Sigmoid colon (tissue), 7 donors: ENCODE data around the gene EGFL6. TPM values are rescaled to one million over a fixed set of nuclear protein-coding genes. Genes with fewer than 3 reads are reported as not detected.
"Not testable (repeated sequence)": the region's sequence is repeated elsewhere in the genome, so short reads cannot be mapped to it uniquely, and the experiment has no call there.

Source experiments
- DNase-seq: peaks from one replicate; pipeline ENCODE4 v3.0.0-alpha.2; 2019
- H3K27ac ChIP-seq, 4 donors: fragments of 200-600 bp; sonication (generic); one replicate each; pipeline ENCODE4 v1.5.1; 2016 to 2019; ENCODE audit warnings: mild to moderate bottlenecking in 1 of 4
- H3K27me3 ChIP-seq, 3 donors: fragments of 200-600 bp; sonication (generic); one replicate each; pipeline ENCODE4 v1.5.1; 2019; ENCODE audit warnings: mild to moderate bottlenecking in 1 of 3
- H3K36me3 ChIP-seq, 4 donors: fragments of 200-600 bp; sonication (generic); one replicate each; pipeline ENCODE4 v1.5.1; 2016 to 2019
- H3K4me1 ChIP-seq, 4 donors: fragments of 200-600 bp; sonication (generic); one replicate each; pipeline ENCODE4 v1.5.1; 2017 to 2019
- H3K4me3 ChIP-seq, 4 donors: fragments of 200-600 bp; sonication (generic); one replicate each; pipeline ENCODE4 v1.5.1; 2017 to 2019; ENCODE audit warnings: mild to moderate bottlenecking in 2 of 4, moderate library complexity in 1 of 4
- H3K9me3 ChIP-seq, 4 donors: fragments of 200-600 bp in 3 of 4; sonication (generic) in 3 of 4; one replicate each; pipeline versions ENCODE4 v1.5.1 to v1.6.1; 2013 to 2019
- EP300 ChIP-seq, 4 donors: sonication (generic); formaldehyde crosslinking; IDR thresholded peaks; one replicate each; pipeline ENCODE4 v1.6.1; 2017; ENCODE audit warnings: antibody characterized with exemption in 4 of 4
- POLR2A ChIP-seq, 2 donors: fragments of 450-650 bp; IDR thresholded peaks; one replicate each; pipeline ENCODE4 v1.6.1; 2016; ENCODE audit warnings: antibody characterized with exemption in 2 of 2, mild to moderate bottlenecking in 2 of 2, moderate library complexity in 2 of 2
- POLR2AphosphoS5 ChIP-seq, 4 donors: sonication (generic); formaldehyde crosslinking; IDR thresholded peaks; one replicate each; pipeline ENCODE4 v1.6.1; 2017; ENCODE audit warnings: antibody characterized with exemption in 4 of 4
- WGBS, 2 donors: extraction: QIAGEN DNeasy Blood & Tissue Kit; methylation state at CpG; one replicate each; pipeline ENCODE4 v1.1.7; 2013; 5-methylcytosine and 5-hydroxymethylcytosine counted together
- intact Hi-C: fragments of 100-400 bp; cut with DNase I; formaldehyde crosslinking; loops from one replicate; pipeline ENCODE4 v1.15.1; 2023
- polyA plus RNA-seq, 3 donors: library from polyadenylated mRNA; stranded (reverse); fragments of 200-250 nt; gene quantifications; one replicate each; pipeline ENCODE4 v1.2.3, GENCODE V29; 2013
- total RNA-seq, 4 donors: library from RNA; depleted of rRNA; stranded (reverse); fragments of >200 nt; gene quantifications; one replicate each; pipeline ENCODE4 v1.1.0, GENCODE V29; 2016
- TF ChIP-seq, protein P1 (sequence below), 4 experiments: fragments of 450-650 bp in 3 of 4; fragments of 200-600 bp in 1 of 4; IDR thresholded peaks; one replicate each; pipeline ENCODE4 v1.5.1; 2016 to 2019; ENCODE audit warnings: antibody characterized with exemption in 4 of 4, mild to moderate bottlenecking in 3 of 4, moderate library complexity in 2 of 4
- donor health status: healthy with polysubstance abuse.
- donor health status: Bipolar disorder and iron deficiency.
- donor health status: healthy.

Gene EGFL6
- total and polyA plus RNA-seq, 7 donors: 0.32 to 0.60 TPM; not detected in 5

DNA sequence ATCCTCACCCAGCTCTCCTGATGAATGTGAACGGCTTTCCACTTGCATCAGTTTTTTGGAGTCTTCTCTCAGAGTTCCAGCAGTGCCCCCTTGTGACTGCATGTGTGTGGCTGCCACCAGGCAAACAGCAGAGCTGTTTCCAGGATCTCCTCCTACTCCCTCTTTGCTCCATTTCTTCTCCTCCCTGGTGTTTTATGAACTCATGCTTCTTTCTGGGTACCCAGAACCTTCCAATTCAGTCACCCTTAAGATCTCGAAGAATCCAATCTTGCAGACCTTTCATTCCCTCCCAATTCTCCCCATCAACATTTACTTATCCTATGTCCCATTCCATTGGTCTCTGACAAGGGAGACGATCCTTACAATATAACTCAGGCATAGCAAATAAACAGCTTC, 76.8 kb downstream of the EGFL6 start:
- Histone ChIP-seq H3K27me3 (no peaks in the 10 kb centered on the region), H3K27ac (no peak overlapping the region), H3K4me3 (no peak overlapping the region), H3K36me3 (no peaks in the 10 kb centered on the region), H3K9me3 (no peaks in the 10 kb centered on the region), H3K4me1 (peaks cover 0 to 10% (median 2%) of the 10 kb centered on the region in 4 donors)
- intact Hi-C loops: no loop called here
- DNase-seq: peak; percentile 73
- WGBS, 2 donors: 40 to 43% methylated on average over 3 of the region's 3 CpGs
- TF ChIP-seq POLR2AphosphoS5 (IDR thresholded peaks at IDR 0.05) (no peak), EP300 (IDR thresholded peaks at IDR 0.05) (no peak), POLR2A (IDR thresholded peaks at IDR 0.05) (no peak)
- TF ChIP-seq, protein P1, sequence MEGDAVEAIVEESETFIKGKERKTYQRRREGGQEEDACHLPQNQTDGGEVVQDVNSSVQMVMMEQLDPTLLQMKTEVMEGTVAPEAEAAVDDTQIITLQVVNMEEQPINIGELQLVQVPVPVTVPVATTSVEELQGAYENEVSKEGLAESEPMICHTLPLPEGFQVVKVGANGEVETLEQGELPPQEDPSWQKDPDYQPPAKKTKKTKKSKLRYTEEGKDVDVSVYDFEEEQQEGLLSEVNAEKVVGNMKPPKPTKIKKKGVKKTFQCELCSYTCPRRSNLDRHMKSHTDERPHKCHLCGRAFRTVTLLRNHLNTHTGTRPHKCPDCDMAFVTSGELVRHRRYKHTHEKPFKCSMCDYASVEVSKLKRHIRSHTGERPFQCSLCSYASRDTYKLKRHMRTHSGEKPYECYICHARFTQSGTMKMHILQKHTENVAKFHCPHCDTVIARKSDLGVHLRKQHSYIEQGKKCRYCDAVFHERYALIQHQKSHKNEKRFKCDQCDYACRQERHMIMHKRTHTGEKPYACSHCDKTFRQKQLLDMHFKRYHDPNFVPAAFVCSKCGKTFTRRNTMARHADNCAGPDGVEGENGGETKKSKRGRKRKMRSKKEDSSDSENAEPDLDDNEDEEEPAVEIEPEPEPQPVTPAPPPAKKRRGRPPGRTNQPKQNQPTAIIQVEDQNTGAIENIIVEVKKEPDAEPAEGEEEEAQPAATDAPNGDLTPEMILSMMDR (IDR thresholded peaks at IDR 0.05): peak; percentile 17 to 52 (median 36)

DNA sequence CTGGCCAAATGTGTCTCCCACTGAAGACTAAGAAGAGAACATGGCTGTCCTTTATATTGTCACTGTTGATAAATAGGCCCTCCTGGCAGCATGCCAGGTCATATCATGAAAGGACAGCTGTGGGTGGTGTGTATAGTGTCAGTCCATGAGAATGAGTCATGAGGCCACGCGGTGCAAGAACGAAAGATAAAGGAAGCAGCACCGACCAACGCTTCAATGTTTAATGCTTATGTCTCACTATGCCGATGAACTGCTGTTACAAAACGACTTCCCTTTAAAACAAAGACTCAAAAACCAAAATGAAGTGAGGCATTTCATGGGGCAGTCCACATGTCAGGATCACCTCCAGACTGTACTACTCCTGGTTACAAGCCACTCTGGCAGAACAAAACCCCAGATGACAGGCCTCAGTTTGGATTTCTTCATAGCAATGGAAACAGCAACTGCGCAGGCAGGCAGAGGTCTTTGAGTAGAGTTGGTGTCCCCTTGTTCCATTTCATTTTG, 78.4 kb downstream of the EGFL6 start:
- intact Hi-C loops: no loop called here
- WGBS, 2 donors: 20 to 24% methylated on average over 8 of the region's 8 CpGs
- DNase-seq: peak; percentile 73

DNA sequence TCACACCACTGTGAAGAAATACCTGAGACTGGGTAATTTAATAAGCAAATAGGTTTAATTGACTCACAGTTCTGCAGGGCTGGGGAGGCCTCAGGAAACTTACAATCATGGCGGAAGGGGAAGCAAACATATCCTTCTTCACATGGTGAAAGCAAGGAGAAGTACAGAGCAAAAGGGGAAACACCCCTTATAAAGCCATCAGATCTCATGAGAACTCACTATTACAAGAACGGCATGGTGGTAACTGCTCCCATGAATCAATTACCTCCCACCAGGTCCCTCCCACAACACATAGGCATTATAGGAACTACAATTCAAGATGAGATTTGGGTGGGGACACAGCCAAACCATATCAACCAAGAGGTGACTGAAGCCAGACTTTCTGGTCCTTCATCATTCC, 78.9 kb downstream of the EGFL6 start:
- intact Hi-C loops, H3K9me3 ChIP-seq, DNase-seq, H3K36me3 ChIP-seq, H3K4me3 ChIP-seq, H3K27me3 ChIP-seq: not testable (repeated sequence)
- 96 to 97% methylated on average over 2 of the region's 2 CpGs for WGBS, 2 donors
- Histone ChIP-seq H3K4me1 (peaks cover 0 to 20% (median 2%) of the 10 kb centered on the region in 4 donors), H3K27ac (peak overlapping the region in 1 of 4 donors; percentile 52)

More for the DNA sequence above, 78.4 kb downstream of the EGFL6 start:
- no peak overlapping the region for H3K4me3 ChIP-seq
- H3K4me1 ChIP-seq: peaks cover 0 to 17% (median 2%) of the 10 kb centered on the region in 4 donors
- no peaks in the 10 kb centered on the region for H3K27me3 ChIP-seq
- H3K36me3 ChIP-seq: no peaks in the 10 kb centered on the region
- H3K9me3 ChIP-seq: no peaks in the 10 kb centered on the region
- peak overlapping the region in 2 of 4 donors; percentile 52 to 62 for H3K27ac ChIP-seq
- TF ChIP-seq, protein P1 (IDR thresholded peaks at IDR 0.05): no peak
- TF ChIP-seq POLR2A (IDR thresholded peaks at IDR 0.05) (no peak), POLR2AphosphoS5 (IDR thresholded peaks at IDR 0.05) (peak in 3 of 4 donors; percentile 13 to 61 (median 27)), EP300 (IDR thresholded peaks at IDR 0.05) (no peak)

DNA sequence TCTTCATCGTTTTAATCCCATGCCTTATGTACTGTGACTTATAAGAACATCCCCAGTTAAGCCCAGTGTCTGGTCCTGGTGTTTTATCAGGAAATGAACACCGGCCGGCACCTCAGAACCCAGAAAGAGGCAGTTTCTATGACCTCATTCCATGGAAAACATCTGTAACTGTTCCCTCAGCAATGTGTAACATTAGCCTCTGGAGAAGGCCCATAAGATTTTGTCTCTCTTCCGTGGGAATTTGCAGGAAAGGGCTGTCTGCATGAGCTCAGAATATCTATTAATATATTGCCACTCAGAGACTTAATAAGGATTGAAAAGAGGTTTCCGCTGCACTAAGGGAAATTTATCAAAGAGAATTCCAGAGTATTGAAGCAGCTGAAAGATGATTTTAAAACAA, 80.4 kb downstream of the EGFL6 start:
- Histone ChIP-seq H3K4me1 (peaks cover 0 to 28% (median 5%) of the 10 kb centered on the region in 4 donors), H3K27me3 (no peaks in the 10 kb centered on the region), H3K4me3 (no peak overlapping the region), H3K9me3 (no peaks in the 10 kb centered on the region), H3K27ac (peak overlapping the region in 1 of 4 donors; percentile 14), H3K36me3 (no peaks in the 10 kb centered on the region)
- DNase-seq: no peak
- TF ChIP-seq POLR2AphosphoS5 (IDR thresholded peaks at IDR 0.05) (no peak), POLR2A (IDR thresholded peaks at IDR 0.05) (no peak), EP300 (IDR thresholded peaks at IDR 0.05) (no peak)
- TF ChIP-seq, protein P1 (IDR thresholded peaks at IDR 0.05): no peak
- intact Hi-C loops: loop anchor here (10.0 kb wide), 3 partner anchors 675 to 855 kb away; partner anchors contain the start of genes PRPS2 and TMSB4X
- 84 to 88% methylated on average over 5 of the region's 5 CpGs for WGBS, 2 donors

DNA sequence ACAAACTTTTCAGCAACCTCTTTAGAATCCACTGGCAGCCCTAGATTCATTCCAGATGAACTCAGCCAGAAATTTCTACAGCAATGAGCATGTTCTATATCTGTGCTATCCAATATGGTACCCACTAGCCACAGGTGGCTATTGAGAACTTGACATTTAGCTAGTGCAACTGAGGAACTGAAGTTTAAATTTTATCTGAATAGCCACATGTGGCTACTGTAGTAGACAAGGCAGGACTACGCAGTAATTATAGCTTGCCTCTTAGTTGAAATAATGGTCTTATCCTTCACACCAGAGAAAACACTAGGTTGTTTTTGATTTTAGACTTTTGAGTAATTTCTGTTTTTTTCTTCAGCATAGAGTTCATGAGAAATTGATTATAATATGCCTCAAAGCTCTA, 80.9 kb downstream of the EGFL6 start:
- intact Hi-C loops: loop anchor here (10.0 kb wide), 3 partner anchors 676 to 856 kb away; partner anchors contain the start of genes PRPS2 and TMSB4X
- H3K27ac ChIP-seq: no peak overlapping the region
- DNase-seq: no peak
- TF ChIP-seq, protein P1 (IDR thresholded peaks at IDR 0.05): no peak
- no peak for TF ChIP-seq POLR2A (IDR thresholded peaks at IDR 0.05)
- TF ChIP-seq POLR2AphosphoS5 (IDR thresholded peaks at IDR 0.05): no peak
- no peak for TF ChIP-seq EP300 (IDR thresholded peaks at IDR 0.05)
- H3K36me3 ChIP-seq: no peaks in the 10 kb centered on the region
- H3K27me3 ChIP-seq: no peaks in the 10 kb centered on the region
- no peaks in the 10 kb centered on the region for H3K9me3 ChIP-seq
- H3K4me1 ChIP-seq: peaks cover 0 to 28% (median 5%) of the 10 kb centered on the region in 4 donors
- no peak overlapping the region for H3K4me3 ChIP-seq
- 100% methylated on average over 1 of the region's 1 CpG for WGBS, 2 donors
